C4-2B (cell line): Measurements from ENCODE around the gene AIFM2.

Source experiments
- H3K27ac ChIP-seq: fragments of 450-650 bp; 2 replicates; pipeline ENCODE4 v1.5.1; 2017
- CTCF ChIP-seq: fragments of 450-650 bp; conservative IDR thresholded peaks from 2 replicates; pipeline ENCODE4 v1.5.1; 2017; ENCODE audit warnings: mild to moderate bottlenecking
- ZFX ChIP-seq: fragments of 450-650 bp; IDR thresholded peaks from 2 replicates; pipeline ENCODE4 v1.6.1; 2017

Gene AIFM2

DNA sequence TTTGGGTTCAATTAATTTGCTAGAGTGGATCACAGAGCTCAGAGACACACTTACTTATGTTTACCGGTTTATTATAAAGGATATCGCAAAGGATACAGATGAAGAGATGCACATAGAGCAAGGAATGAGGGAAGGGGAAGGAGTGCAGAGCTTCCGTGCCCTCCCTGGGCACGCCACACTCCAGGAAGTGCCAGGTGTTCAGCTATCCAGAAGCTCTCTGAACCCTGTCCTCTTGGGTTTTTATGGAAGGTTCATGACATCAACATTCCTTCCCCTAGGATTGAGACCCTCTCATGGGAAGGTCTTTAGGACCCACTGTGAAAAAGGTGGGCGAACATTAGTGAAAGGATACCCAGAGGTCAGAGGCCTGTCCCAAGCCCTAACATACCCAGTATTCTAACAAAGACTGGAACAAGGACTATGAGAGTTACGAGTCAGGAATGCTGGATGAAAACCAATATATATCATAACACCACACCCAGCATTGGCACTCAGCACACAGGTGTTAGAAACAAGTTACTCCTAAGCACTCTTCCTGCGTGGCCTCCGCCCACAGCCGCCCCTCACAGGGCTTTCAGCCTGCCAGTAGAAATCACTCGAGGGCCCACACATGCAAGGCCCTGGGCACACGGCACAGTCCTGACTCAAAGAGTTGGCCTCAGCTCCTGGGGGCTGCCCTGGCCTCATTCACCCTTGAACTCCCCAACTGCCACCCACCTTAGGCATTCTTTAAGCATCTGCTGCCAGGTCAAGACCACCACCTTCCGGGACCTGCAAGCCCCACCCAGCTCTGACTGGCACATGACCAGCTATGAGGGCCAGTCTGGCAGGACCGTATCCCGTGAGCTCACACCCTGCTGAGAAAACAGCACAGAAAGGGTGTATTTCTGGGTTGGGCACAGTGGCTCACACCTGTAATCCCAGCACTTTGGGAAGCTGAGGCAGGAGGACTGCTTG lies 5.6 kb upstream of the AIFM2 start:
- no peak overlapping the region for H3K27ac ChIP-seq
- TF ChIP-seq CTCF = no peak
- TF ChIP-seq ZFX = no peak

DNA sequence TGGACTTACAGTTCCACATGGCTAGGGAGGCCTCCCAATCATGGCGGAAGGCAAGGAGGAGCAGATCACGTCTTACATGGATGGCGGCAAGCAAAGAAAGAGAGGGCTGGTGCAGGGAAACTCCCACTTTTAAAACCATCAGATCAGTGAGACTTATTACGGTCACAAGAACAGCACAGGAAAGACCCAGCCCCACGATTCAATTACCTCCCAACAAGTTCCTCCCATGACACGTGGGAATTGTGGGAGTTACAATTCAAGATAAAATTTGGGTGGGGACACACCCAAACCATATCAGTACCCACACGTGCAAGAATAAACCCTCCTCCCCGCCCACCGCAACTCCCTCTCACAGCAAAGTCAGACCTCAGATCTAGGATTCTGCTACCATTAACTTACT lies 4.5 kb upstream of the AIFM2 start:
- no peak overlapping the region for H3K27ac ChIP-seq
- TF ChIP-seq ZFX (no peak), CTCF (no peak)

DNA sequence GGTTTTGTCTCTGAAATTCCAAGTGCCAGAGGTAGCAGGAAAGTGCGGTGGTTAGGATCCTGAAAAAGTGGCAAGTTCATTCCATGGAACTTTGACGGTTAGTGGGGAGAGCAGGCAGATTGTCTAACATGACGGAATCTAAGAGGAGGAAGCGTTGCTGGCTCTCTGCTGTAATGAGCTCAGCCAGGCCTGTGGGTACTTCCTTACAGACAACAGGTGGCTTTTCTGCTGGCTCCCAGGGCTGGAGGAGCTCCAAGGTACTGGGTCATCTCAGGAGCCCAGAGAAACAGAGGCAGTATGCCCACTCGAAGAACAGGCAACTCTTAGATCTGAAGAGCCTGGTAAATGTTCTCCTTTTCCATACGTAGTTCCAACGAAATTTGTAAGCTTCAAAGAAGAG lies 3.1 kb upstream of the AIFM2 start:
- TF ChIP-seq CTCF (no peak), ZFX (no peak)
- no peak overlapping the region for H3K27ac ChIP-seq

DNA sequence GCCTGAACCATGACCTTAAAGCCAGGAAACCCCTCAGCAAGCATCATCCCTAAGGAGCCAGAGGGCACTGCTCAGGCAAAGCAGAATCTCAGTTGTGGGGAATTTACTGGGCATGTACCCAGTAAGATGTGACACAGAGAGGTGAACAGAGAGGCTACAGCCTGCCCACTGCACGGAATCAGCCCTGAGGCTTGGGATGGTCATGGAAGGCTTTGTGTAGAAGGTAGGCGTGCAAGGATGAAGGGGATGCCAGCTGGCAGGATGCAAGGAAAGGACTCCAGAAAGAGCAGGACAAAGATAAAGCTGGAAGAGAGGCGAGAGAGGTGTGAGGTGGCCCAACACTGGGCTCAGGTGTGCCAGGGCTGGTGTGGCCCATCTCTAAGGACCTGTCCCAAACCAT lies 2.4 kb upstream of the AIFM2 start:
- H3K27ac ChIP-seq = no peak overlapping the region
- no peak for TF ChIP-seq ZFX
- no peak for TF ChIP-seq CTCF

GRCh38 chr10:70131560-70131937 lies 1.1 kb downstream of the AIFM2 start:
- H3K27ac ChIP-seq = no peak overlapping the region
- TF ChIP-seq ZFX = no peak
- no peak for TF ChIP-seq CTCF

GRCh38 chr10:70130878-70131559 lies 1.6 kb downstream of the AIFM2 start:
- TF ChIP-seq ZFX = no peak

GRCh38 chr10:70126700-70127395 lies 5.8 kb downstream of the AIFM2 start:
- H3K27ac ChIP-seq = no peak overlapping the region
- TF ChIP-seq ZFX (no peak), CTCF (no peak)

More at GRCh38 chr10:70130878-70131559, 1.6 kb downstream of the AIFM2 start:
- H3K27ac ChIP-seq = no peak overlapping the region
